ENCODE data around the gene LRG1.
A peak's percentile ranks its signal among the peaks of the same experiment; 100 is the strongest.

The LRG1 gene

DNA sequence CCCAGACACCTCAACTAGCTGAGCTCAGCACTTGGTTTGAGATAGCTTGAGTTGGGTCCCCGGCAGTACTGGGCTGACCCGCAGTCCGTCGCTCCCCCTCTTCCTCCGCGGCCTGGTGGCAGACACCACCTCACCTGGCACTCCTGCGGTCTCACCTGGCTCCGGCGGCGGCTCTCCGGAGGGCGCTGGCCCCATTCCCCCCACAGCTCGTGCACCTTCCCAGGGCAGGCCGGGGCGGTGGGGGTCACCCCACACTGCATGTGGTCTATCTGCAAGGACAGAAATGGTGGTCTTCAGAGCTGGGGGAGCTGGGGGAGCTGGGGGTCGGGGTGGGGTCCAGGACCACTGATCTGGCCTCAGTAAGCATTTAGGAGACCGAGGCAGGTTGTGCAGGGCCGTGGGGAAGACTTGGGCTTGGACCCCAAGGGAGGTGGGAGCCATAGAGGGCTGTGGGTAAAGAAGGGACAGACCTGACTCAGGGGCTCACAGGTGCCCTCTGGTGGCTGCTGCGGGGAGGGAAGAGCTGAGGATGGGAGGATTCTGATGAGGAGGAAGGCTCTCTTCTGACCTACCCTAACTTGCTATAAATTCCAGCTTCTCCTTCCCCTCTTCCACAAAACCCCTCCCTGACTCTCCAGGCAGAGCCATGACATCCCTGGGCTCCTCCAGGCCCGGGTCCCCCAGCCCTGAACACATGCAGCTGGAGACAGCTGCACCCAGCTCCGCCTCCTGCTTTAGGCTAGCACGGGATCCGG lies 14.9 kb downstream of the LRG1 start:
- DNase-seq = peak; percentile 67

DNA sequence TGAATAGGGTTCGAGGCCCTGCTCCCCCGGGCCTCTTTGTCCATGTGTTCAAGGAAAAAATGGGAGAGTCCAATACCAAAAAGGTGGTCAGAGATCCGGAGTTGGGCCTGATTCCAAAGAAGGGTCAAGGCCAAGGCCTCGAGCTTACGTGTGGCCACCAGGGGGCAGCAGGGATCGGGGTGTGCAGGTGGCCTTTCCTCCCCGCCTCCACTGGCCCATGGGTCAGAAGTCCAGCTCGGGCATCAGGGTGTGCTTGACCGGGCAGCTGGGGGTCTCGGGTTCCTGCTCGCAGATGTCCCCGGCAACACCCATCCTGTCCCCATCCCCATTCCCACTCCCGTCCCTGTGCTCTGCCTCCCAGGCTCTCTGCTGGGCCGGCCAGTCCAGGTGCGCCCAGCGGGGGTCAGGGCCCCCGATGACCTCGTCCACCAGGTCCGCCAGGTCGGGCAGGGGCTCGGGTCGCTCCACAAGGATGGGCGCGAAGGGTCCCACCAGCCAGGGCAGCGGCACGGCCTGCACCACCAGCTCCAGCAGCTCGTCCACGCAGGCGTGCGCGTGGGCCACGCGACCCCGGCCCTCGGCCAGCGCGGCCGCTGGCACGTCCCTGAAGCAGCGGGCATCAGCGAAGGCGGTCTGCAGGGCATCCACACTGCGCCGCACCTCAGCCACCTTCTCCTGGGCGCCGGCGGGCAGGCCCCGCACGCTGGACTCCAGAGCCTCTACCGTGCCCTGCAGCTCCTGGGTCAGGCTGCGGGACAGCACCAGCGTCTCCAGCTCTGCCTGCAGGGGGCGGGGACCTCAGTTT lies 16.3 kb downstream of the LRG1 start:
- peak; percentile 14 for DNase-seq

- no peak for DNase-seq
Observed at GRCh38 chr19:4522291-4523002, 17.4 kb downstream of the LRG1 start.

GRCh38 chr19:4521888-4522242 lies 18.0 kb downstream of the LRG1 start:
- no peak for DNase-seq

GRCh38 chr19:4521170-4521887 lies 18.5 kb downstream of the LRG1 start:
- no peak for DNase-seq

DNA sequence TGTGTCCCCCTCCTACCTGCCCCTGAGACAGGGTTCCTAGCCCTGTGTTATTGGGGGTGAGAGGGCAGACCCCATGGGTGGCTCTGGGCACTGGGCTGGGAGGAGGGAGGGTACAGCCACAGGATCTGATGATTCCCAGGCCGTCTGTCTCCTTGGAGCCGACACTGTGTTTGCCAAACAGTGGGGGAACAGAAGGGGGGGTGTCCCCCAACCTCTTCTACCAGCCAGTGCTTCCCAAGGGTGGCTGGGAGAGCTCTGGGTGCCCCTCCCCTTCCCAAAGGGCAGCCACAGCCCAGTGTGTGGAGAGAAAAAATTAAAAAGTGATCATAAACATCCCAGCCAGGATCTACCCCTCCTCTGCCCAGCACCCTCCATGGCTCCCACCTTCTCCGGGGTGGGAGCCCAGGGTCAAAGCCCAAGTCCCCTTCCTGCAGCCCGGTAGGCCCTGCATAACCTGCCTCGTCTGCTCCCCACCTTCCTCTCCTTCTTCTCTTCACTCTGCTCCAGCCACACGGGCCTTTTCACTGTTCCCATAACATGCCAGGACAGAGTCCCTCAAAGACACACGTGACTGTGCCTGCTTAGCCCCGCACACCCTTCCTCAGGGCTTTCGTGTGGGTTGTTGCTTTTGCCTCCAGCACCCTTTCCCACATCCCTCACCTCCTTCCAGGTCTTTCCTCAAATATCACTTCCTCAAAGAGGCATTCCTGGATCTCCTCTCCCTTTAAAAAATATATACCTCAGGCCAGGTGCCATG lies 20.1 kb downstream of the LRG1 start:
- DNase-seq = no peak

DNA sequence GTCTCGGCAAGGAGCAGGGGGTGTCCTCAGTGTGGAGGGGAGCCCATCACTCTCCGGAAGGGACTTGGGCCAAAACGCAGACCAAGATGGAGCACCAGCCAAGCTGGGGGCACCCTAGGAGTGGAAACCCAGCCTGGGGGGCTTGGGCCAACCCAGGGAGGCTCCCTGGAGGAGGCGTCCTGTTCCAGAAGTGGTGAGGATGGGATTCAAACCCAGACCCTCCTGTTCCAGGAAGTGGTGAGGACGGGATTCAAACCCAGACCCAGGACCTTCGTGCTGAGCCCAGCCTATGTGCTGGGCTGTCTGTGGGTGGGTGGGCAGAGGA lies 20.7 kb downstream of the LRG1 start:
- DNase-seq = no peak

- no peak for DNase-seq
Observed at GRCh38 chr19:4518345-4519171, 21.3 kb downstream of the LRG1 start, which contains the start of gene PLIN4. Gene PLIN4, minus strand, starts transcription at chr19:4518486. Its CDS starts 214 bp downstream, at chr19:4518272.

DNA sequence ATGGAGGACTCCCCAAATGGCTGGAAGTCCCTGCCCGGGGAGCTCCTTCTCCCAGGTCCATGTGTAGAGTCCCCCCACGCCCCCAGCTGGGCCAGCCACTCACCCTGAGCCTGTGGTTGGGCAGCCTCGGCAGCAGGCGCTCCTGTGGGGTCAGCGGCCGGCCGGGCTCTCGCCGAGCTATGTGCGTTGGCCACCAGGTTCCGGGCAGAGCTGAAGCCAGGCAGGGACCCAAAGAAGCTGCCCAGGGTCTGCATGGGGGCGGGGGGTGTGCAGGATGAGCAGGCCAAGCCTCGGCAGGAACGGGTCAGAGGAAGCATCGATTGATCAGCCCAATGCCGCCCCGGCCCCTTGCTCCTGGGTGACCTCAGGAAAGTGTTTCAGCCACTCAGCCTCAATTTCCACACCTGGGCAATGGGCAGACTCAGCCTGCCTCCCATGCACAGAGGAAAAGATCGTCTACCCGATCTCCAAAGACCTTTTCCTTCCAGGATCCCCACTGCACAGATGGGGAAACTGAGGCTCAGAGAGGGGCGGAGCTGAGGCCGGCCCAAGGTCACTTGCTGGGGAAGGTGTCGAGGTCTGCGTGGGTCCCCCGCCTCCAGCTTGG lies 22.3 kb downstream of the LRG1 start:
- DNase-seq = no peak

GRCh38 chr19:4516939-4517300 lies 22.9 kb downstream of the LRG1 start:
- DNase-seq = no peak

- no peak for DNase-seq
Observed at GRCh38 chr19:4516199-4516938, 23.5 kb downstream of the LRG1 start.

DNA sequence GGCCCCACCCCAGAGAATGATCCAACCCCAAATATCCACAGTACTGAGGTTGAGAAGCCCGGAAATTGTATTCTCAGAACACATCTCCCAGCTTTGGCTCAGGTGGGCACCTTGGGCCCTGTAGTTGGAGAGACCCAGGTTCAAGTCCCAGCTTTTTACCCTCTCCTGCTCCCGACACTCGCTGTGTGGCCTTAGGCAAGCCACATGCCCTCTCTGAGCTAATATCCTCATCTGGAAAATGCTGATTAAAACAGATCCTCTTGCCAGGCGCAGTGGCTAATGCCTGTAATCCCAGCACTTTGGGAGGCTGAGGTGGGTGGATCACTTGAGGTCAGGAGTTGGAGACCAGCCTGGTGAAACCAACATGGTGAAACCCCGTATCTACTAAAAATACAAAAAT lies 24.1 kb downstream of the LRG1 start:
- DNase-seq = no peak

- no peak for DNase-seq
Observed at GRCh38 chr19:4513248-4513647, 26.6 kb downstream of the LRG1 start.

- DNase-seq = no peak
Observed at GRCh38 chr19:4512070-4512469, 27.8 kb downstream of the LRG1 start.

DNA sequence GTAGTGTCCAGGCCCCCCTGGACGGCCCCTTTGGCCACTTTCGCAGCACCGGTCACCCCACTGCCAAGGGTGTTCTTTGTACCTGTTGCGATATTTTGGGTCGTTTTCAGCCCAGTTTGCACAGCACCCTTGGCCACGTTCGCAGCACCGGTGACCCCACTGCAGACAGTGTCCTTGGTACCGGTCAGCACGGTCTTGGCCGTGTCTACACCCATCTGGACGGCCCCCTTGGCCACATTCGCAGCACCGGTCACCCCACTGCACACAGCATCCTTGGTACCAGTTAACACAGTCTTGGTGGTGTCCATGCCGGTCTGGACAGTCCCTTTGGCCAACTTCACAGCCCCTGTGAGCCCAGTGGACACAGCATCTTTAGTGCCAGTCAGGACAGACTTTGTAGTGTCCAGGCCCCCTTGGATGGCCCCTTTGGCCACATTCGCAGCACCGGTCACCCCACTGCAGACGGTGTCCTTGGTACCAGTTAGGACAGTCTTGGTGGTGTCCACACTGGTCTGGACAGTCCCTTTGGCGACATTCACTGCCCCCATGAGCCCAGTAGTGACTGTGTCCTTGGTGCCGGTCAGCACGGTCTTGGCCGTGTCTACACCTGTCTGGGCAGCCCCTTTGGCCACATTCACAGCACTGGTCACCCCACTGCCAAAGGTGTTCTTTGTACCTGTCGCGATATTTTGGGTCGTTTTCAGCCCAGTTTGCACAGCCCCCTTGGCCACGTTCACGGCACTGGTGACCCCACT lies 28.4 kb downstream of the LRG1 start:
- DNase-seq = no peak

DNA sequence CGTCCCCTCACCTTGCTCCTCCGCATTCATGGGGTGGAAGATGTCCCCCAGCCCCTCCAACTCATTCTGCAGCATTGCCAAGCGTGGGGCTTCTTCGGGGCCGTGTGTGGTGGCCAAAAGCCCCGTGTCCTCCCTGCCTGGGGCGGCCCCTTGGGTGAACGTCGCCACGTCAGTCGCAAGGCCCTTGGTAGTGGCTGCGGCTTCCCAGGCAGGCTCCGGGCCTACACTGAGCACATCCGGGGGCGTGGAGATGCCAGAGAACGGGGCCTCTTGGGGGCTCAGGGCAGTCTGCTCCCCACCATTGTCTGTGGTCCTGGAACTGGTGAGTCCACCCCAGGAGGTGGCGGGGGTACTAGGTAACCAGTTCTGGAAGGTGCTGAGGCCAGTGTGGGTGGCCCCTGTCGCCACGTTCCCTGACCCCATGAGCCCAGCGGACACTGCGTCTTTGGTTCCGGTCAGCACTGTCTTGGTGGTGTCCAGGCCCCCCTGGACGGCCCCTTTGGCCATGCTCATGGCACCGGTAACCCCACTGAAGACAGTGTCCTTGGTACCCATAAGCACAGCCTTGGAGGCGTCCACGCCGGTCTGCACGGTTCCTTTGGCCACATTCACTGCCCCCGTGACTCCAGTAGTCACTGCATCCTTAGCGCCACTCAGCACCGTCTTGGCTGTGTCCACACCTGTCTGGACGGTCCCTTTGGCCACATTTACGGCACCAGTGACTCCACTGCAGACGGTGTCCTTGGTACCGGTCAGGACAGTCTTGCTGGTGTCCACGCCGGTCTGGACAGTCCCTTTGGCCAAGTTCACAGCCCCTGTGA lies 29.2 kb downstream of the LRG1 start:
- DNase-seq = no peak

GRCh38 chr19:4508698-4509097 lies 31.1 kb downstream of the LRG1 start:
- DNase-seq = no peak

DNA sequence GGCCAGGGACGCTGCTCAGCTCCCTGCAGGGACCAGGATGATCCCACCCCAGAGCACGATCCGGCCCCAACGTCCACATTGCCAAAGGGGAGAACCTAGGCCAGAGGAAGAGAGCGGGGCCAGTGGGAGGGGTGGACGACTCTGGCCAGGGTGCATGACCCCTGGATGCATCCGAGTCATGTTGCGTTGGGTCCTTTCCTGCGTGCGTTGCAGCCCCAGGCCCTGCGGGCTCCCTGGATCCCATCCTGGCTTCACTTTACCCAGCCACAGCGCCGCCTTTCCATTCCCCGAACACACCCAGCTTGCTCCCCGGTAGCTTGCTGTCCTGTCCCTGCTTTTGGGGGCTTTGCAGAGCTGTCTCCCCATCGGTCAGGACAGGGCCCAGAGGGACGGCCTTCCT lies 32.0 kb downstream of the LRG1 start:
- no peak for DNase-seq

GRCh38 chr19:4507150-4507452 lies 32.7 kb downstream of the LRG1 start:
- DNase-seq = no peak
